Stimulated activated CD8-positive, alpha-beta memory T cell treated with anti-CD3 and anti-CD28 coated beads, Interleukin-4, amount 100 ng/mL, for 48 hours (primary cell): ENCODE measurements around the gene ZP2.
"Not testable (repeated sequence)": the region's sequence is repeated elsewhere in the genome, so short reads cannot be mapped to it uniquely, and the experiment has no call there.

Experiments
- DNase-seq: peaks from one replicate; pipeline ENCODE4 v3.0.0-alpha.2; 2020

Gene ZP2

DNA sequence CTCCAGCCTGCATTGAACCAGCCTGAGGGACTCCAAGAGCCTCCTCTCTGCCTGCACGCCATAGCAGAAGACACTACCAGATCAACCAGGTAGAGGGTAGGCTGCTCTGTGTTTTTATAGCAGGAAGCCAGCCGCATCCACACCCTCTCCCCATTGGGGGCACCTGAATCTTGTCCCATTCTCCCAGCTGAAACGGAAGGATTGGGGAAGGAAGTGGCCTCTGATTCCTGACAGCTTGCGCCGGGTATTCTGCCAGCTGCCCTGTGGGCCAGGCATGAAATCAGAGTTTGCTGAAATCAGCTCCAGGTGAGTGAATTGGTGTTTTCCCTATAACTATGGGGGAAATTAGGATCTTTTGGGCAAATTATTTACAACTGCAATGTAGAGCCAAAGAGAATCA is at the start of gene ZP2:
ZP2 (minus strand) TSS at position 89 of the 400 bp plus-strand sequence; CDS start at position 62, 27 bp downstream.
- DNase-seq: no peak

DNA sequence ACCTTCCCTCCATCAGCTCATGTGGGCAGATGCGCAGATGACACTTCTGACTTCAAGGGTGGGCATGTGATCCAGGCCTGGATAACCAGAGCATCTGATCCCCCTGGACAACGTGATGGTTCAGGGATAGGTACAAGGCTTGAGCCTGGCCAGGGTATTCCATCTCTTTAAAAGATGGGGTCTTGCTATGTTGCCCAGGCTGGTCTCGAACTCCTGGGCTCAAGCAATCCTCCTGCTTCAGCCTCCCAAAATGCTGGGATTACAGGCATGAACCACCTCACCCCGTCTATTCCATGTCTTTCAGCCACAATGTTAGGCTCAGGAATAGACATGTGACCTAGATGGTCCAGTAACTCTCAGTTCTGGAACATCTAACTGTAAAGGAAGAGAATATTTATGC is 45.9 kb upstream of the ZP2 start:
- no peak for DNase-seq

DNA sequence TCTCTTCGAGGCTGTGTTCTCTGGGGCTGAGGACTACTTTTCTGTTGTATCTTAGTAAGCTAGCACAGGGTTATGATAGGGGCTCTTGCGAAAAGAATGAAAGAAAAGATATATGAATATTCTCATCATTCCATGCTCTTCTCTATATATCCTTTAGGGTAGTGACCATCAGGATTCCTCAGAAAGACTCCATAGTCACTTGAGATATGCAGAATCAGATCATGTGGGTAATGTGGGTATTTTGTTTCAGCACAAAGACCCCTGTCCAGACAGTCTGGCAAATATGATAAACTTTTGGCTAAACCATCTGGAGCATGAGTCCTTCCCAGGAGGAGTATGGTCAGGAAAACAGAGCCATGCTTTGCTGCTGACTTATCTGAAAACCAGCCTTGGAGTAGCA is 45.3 kb upstream of the ZP2 start:
- no peak for DNase-seq

DNA sequence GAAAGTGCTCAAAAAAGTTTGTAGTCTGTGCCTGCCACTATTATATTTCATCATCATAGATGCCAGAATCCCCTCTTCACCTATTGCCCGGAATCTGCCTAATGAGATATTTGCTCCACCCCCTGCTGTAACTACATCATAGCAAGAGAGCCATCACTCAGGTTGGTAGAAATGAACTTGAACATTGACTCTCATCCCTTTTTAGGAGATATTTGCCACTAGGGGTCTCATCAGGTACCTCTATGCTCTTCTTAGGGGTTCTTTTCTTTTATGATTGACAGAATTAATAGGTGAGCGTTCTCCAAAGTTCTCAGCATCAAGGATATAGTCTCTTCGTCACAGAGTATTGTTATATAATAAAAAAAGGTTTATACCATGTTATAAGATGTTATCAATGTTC is 42.1 kb upstream of the ZP2 start:
- DNase-seq: no peak

GRCh38 chr16:21250072-21250923 is 38.9 kb upstream of the ZP2 start:
- no peak for DNase-seq

DNA sequence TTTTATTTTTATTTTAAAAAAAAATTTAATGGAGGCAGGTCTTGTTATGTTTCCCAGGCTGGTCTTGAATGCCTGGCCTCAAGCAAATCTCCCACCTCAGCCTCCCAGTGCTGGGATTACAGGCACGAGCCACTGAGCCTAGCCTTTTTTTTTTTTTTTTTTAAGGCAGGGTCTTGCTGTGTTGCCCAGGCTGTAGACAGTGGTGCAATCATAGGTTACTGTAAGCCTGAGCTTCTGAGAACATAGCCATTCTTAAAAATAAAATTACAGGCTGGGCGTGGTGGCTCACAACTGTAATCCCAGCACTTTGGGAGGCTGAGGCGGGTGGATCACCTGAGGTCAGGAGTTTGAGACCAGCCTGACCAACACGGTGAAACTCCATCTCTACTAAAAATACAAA is 36.8 kb upstream of the ZP2 start:
- DNase-seq: not testable (repeated sequence)

GRCh38 chr16:21244518-21245215 is 33.3 kb upstream of the ZP2 start:
- DNase-seq: no peak

DNA sequence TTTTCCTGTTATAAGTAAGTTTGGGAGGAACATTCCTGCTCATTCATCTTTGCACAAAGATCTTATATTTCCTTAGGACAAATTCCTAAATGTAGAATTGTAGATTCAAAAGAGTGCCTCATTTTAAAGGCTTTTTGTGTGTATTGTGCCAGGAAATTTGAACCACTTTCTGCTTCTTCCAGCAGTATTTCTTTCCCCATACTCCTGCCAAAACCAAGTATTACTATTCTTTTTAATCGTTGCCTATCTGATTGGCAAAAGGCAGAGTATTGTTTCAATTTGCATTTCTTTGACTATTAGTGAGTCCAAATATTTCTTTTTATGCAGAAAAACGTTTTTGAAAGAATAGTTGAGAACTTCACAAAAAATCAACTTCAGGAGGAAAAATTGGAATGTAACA is 31.4 kb upstream of the ZP2 start:
- no peak for DNase-seq

DNA sequence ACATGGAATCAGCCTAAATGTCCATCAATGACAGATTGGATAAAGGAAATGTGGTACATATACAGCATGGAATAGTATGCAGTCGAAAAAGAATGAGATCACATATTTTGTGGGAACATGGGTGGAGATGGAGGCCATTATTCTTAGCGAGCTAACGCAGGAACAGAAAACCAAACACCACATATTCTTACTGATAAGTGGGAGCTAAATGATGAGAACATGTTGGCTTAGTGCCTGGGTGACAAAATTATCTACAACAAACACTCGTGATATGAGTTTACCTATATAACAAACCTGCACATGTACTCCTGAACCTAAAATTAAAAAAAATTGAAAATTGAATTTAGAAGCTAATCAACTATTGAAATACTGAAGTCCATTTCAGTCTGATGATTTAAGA is 28.3 kb upstream of the ZP2 start:
- DNase-seq: no peak

DNA sequence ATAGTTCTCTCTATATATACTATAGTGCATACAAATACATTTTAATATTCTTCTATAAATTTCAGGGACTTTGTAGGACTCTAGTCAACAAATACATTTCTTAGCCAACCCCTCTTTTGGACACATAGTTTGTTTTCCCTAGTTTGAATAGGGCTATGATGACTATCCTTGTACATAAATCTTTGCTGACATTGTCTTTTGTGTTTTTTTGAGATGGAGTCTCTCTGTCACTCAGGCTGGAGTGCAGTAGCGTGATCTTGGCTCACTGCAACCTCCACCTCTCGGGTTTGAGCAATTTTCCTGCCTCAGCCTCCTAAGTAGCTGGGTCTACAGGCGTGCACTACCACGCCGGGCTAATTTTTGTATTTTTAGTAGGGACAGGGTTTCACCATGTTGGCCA is 25.5 kb upstream of the ZP2 start:
- no peak for DNase-seq

DNA sequence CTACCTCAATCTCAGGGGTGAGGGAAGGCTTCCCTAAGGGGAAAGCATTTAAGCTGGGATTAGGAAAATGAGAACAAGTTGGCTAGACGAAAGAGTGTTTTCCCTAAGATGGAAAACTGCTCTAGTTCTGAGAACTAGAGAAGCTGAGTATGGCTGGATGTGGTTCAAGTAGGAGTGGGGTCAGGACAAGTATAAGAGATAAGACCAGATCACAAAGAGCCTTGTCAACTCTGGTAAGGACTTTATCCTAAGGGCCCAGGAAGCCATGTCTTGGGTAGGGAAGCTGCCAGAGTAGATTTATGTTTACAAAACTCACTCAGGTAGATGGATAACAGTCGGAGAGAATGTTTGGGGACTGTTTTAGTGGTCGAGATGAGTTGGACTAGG is 23.8 kb upstream of the ZP2 start:
- no peak for DNase-seq

DNA sequence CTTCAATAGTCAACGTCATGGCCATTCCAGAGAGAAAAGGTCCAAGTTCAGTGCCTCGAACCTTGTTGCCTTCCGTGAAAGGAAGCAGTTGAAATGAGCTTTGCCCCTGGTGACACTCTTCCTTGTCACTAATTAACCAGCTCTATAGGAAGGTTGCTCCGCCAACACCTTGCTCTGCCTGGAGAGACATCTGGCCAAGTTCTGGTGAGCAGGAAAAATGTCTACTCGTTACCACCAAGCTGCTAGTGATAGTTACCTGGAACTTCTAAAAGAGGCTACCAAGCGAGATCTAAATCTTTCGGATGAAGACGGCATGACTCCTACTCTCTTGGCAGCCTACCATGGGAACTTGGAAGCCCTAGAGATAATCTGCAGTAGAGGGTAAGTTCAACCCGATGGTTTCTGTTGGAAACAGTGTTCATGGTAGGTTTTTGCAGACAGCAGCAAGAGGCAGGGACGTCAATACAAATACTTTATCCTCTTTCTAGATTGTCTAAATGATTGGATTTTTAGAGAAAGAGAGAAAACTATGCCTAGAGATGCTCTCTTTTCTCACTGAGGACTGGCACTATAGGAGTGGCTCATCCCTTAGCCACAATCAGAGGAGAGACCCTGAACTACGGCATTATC is 22.3 kb upstream of the ZP2 start, which contains the start of gene ANKS4B:
ANKS4B (plus strand) TSS at position 179 of the 630 bp plus-strand sequence; CDS start at position 218, 39 bp downstream.
- DNase-seq: no peak

DNA sequence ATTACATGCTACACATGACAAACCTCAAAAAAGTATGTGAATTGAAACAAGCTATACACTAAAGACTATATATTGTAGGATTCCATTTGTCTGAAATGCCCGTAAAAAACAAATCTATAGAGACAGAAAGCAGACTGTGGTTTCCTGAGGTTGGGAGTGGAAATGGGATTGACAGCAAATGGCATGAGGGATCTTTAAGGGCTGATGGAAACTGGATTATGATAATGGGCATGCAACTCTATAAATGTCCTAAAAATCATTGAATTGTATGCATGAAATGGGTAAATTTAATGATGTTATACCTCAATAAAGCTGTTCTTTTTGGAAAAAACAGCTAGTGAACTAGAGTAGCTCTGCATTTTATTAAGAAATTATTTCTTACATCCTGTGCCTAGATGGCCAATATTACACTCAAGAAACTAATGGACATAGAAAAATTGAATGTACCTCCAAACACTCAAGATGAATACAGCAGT is 21.7 kb upstream of the ZP2 start:
- DNase-seq: no peak

DNA sequence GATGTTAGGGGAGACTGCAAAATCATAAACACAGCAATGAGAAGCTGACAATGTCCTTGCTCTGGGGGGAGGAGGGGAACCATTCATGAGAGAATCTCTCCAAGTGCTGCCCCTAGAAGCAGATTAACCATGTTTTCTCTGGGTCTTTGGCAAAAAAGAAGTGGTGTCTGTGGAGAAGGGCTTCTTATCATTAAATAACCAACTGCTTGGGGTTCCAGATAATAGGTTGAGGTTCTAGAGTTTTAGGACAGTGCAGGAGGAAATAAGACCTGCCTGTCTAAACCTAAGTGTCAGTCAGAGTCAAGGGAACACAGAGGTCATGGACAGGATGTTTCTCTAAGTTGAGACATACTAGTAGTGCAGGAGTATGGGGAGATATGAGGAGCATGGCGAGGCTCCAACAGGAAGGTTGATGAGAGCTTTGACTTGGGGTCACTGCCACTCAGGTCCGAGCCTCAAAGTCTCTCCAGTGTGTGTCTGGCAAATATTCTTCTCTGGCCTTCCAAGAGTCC is 17.0 kb upstream of the ZP2 start:
- DNase-seq: no peak

- no peak for DNase-seq
Measured at GRCh38 chr16:21227866-21228265, 16.5 kb upstream of the ZP2 start.

DNA sequence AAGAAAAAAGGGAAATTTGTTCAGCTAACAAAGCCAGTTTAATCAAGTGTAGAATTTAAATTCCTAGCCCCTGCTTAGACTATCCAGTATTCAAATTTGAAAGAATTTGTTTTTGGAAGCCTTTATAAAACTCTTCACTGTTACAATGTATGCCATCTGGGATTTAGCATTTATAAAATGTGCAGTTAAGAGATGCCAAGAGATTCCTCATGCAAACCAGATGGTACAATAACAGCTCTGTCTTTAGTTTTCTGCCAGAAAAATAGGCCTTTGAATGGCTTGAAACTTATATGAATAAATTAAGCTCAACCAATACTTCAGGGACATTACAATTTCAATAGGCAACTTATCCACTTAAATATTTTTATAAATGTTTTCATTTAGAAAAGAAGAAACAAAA is 15.4 kb upstream of the ZP2 start:
- no peak for DNase-seq

GRCh38 chr16:21224800-21225199 is 13.4 kb upstream of the ZP2 start:
- no peak for DNase-seq

DNA sequence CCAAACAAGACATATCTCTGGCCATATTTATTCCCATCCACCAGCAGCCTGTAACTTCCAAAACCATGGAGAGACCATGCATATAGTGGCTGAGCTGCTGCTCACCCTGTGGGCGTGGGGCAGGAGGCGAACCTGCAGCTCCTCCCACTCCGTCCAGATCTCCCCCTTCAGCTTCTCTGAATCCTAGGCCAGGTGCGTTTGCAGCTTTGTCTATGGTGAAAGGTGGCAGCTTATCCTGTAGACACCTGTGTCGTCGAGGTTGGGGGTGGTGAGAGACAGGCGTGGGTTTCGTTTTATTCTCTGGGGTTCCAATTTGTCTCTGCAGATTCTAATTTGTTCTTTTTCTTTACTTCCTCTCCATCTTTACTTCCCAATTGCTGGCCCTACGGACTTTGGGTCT is 12.4 kb upstream of the ZP2 start:
- DNase-seq: no peak

- no peak for DNase-seq
Measured at GRCh38 chr16:21222495-21223337, 11.3 kb upstream of the ZP2 start.

DNA sequence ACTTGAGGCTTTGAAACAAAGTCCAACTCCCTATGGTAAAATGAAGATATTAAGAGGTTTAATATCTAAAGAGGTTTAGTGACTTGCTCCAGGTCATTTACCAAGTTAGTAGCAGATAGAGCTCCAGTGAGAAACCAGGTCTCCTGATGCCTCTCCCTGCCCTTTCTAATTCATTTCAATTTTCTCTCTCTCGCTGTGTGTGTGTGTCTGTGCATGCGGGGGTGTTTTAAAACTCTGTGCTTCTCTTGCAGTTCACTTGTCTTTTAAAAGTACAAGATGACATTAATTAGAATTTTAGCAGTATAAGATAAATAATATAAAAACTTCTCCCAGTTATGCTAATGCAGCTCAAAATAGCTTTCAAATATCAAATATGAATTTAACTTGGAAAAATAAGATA is 8.2 kb upstream of the ZP2 start:
- DNase-seq: no peak

DNA sequence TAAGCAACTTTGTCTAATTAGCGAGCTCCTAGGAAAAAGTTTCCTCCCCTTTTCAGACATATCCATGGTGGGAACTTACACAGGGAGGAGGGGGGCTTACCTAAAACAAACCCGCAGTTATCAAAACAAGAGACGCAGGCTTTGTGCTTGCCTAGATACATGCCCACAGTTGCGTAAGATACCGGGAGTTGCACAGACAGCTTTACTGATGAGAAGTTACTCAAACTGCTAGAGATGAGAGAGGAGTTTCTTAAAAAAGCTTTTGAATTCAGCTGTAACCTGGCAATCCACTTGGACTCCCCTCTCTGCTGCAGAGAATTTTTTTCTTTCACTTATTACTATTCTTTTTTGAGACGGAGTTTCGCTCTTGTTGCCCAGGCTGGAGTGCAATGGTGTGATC is 6.8 kb upstream of the ZP2 start:
- DNase-seq: no peak

DNA sequence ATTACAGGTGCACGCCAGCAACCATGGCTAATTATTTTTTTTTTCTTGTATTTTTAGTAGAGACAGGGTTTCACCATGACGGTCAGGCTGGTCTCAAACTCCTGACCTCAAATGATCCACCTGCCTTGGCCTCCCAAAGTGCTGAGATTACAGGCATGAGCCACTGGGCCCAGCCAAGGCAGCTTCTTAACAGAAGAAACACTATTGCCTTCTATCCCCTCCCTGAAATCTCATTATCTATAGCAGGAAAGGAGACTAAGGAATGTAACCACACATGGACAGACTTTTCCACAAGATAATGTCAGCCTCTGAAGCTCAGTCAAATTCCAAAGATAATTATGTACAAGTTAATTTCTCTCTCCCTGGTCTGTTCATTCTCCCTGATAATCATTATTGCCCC is 5.7 kb upstream of the ZP2 start:
- DNase-seq: no peak

- no peak for DNase-seq
Measured at GRCh38 chr16:21214086-21214485, 2.7 kb upstream of the ZP2 start.
